RWPE1 (cell line): ENCODE results near the gene SLC4A3.

Experiments
- CTCF ChIA-PET: fragments of 350-600 bp; sonication (Branson Sonifier 250); formaldehyde crosslinking; extraction: SDS; loops from one replicate; lab custom pipeline; 2021; lab: Yijun Ruan, JAX
- POLR2A ChIA-PET: fragments of 400-600 bp; formaldehyde crosslinking; extraction: SDS; loops from one replicate; lab custom pipeline; 2020; ENCODE audit warnings: antibody characterized with exemption; ENCODE audit not compliant: low non-redundant PET; lab: Yijun Ruan, JAX
- DNase-seq: peaks from one replicate; pipeline ENCODE4 v3.0.0; 2012; ENCODE audit warnings: low spot score
- H3K27ac ChIP-seq: fragments of 450-650 bp; 2 replicates; pipeline ENCODE4 v1.5.1; 2017
- TF ChIP-seq, protein P1 (sequence below): fragments of 450-650 bp; conservative IDR thresholded peaks from 2 replicates; pipeline ENCODE4 v1.5.1; 2017; ENCODE audit warnings: low read depth, mild to moderate bottlenecking

Gene SLC4A3

DNA sequence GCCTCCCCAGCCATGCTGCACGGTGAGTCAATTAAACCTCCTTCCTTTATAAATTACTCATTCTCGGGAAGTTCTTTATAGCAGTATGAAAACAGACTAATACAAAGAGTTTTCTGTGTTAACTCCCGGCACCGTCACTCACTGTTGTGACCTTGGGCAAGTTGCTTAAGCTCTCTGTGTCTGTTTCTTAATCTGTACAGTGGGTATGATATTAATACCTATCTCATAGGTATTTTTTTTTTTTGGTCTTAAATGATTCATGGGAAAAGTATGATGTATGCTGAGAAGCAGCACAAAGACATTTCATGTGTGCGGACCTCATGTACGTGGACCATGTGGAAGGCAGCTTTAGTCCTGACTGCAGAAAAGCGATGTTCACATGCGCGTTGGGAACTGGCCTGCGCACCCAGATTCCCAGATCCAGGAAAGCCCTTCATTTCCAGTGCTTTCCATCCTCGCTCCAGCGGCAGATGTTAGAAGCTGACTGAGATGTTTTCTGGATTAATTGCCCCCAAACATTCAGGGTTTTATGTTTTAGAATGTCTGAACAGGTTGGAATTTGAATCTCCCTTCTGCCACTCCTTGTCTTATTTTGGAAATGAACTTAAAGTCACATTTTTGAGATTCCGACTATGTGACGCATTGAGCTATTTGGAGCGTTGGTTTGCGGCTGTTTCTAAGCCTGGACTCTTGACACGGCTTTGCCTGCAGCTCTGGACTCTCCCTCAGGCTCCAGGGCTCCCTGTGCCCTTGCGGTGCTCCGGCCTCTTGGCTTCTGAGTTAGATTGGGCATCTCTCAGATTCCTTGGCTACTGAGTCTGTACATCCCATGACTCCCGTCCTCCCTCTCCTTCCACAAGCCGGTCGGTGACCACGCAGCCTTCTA lies 61.4 kb downstream of the SLC4A3 start:
- CTCF ChIA-PET, result interaction anchor here (0.5 to 2.0 kb wide), 13 partner anchors 11 to 1000 kb away, joined by 3 to 11 read pairs (median 4); no protein-coding TSS in a partner anchor
- DNase-seq, result peak; percentile 72
- H3K27ac ChIP-seq, result peak overlapping the region; percentile 90
- TF ChIP-seq, protein P1, sequence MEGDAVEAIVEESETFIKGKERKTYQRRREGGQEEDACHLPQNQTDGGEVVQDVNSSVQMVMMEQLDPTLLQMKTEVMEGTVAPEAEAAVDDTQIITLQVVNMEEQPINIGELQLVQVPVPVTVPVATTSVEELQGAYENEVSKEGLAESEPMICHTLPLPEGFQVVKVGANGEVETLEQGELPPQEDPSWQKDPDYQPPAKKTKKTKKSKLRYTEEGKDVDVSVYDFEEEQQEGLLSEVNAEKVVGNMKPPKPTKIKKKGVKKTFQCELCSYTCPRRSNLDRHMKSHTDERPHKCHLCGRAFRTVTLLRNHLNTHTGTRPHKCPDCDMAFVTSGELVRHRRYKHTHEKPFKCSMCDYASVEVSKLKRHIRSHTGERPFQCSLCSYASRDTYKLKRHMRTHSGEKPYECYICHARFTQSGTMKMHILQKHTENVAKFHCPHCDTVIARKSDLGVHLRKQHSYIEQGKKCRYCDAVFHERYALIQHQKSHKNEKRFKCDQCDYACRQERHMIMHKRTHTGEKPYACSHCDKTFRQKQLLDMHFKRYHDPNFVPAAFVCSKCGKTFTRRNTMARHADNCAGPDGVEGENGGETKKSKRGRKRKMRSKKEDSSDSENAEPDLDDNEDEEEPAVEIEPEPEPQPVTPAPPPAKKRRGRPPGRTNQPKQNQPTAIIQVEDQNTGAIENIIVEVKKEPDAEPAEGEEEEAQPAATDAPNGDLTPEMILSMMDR, result no peak
- POLR2A ChIA-PET, result interaction anchor here (0.7 kb wide), 1 partner anchor 44 kb away, joined by 5 read pairs; no protein-coding TSS in a partner anchor

DNA sequence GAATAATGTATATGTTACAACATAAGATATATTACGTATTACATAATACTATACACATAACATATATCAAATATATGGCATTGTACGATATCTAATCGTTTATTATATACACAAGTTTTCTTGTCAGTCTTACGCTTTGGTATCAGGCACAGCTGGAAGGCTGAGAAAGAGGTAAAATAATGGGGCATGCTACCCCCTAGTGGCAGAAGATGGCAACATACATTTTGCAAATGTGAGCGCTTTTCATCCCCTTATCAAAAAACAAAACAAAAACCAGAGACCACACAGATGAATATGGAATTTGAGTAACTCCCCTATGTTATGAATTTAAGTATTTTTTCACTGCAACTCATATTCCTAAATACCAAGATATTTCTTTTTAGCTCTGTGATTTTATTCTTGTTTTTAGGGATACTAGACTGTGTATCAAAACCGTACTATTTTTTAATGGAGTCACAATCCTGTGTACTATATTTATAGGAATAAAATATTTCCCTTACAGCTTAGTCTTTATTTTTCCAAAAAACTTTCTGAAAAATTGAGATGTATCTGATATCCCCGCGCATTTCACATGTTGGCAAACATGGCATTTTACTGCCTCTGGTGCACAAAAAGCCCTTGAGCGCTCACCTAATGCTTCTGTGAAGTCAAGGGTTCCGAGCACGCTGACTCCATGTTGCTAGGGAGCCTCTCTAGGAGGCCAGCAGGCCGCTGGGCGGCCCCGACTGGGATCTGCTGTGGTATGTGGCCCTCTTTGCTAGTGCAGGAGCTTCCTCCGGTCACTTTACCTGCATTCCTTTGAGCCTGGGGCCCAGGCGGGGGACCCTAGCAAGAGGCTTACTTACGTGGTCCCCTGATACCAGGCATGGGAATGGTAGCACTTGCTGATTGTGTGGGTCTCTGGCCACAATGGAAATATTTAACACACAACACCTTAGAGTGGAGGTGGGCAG lies 62.5 kb downstream of the SLC4A3 start:
- H3K27ac ChIP-seq, result peak overlapping the region; percentile 90
- CTCF ChIA-PET, result interaction anchor here (0.5 to 2.0 kb wide), 15 partner anchors 9 to 999 kb away, joined by 3 to 11 read pairs (median 4); no protein-coding TSS in a partner anchor
- POLR2A ChIA-PET, result interaction anchor here (0.7 kb wide), 1 partner anchor 45 kb away, joined by 5 read pairs; no protein-coding TSS in a partner anchor
- DNase-seq, result peak; percentile 58
- TF ChIP-seq, protein P1, result peak; percentile 82

DNA sequence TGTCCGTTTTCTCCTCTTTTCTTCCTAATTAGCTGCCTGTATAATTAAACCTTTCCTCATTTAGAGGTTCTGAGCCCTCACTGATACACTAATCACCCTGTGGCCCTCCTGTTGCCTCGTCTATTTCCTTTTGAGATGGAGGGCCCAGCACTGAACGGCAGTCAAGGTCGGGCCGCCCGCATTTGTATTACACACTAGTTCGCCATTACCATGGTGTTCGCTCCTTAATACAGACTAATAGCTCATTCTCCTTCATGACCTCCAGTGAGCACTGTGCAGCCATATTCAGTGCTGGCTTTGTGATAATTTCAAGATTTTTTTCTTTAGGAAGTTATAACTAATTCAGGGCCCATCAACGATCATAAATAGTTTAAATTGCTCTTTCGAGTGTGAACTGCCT lies 64.1 kb downstream of the SLC4A3 start:
- ChIA-PET POLR2A (no interaction called here), CTCF (interaction anchor here (0.7 kb wide), 1 partner anchor 29 kb away, joined by 3 read pairs; no protein-coding TSS in a partner anchor)
- no peak for DNase-seq
- TF ChIP-seq, protein P1, result no peak
- H3K27ac ChIP-seq, result no peak overlapping the region
